Measurements from ENCODE around the gene TMEM181. TPM values are rescaled to one million over a fixed set of nuclear protein-coding genes. Genes with fewer than 3 reads are reported as not detected.
"Not testable (repeated sequence)": the region's sequence is repeated elsewhere in the genome, so short reads cannot be mapped to it uniquely, and the experiment has no call there.

TMEM181 gene
- total RNA-seq, 1 donor from 2014 or later = 37.9 TPM

DNA sequence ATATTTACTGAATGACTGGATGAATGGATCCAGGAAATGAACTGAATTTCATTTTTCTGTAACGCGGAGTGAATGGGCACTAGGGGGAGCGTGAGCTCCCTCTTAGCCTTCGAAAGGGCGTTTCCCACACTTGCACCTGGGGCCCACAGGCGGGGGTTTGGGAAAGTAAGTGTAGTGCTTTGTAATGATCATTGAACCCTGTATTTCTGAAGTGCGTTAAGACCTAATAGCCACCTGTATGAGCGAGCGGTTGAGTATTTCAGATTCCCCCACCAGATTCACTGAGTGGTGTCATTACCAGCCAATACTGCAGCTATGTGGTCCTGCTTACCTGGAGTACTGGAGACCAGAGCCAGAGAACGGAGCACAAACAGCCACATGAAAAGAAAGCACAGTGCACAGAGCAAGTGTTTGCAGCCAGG, 100.5 kb downstream of the TMEM181 start:
- no peak for DNase-seq (ENCODE audit: low spot score)

GRCh38 chr6:158661156-158661685, 101.3 kb downstream of the TMEM181 start:
- DNase-seq (ENCODE audit: low spot score) = no peak

DNA sequence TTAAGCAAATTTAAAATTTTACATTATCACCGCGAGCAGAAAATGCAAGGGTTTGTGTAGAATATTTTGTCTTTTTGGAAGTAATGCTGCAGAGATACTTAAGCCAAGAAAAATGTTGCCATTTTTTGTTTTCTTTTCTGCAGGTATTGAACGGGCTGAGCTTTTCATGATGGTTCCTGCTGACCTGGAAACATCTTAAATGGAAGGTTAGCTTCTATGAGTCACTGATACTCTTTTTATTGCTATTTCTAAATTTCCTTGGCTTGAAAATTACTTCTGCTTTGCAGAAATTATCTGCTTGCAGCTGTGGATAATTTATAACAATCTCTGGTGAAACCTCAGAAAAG, 102.7 kb downstream of the TMEM181 start:
- no peak for DNase-seq (ENCODE audit: low spot score)

DNA sequence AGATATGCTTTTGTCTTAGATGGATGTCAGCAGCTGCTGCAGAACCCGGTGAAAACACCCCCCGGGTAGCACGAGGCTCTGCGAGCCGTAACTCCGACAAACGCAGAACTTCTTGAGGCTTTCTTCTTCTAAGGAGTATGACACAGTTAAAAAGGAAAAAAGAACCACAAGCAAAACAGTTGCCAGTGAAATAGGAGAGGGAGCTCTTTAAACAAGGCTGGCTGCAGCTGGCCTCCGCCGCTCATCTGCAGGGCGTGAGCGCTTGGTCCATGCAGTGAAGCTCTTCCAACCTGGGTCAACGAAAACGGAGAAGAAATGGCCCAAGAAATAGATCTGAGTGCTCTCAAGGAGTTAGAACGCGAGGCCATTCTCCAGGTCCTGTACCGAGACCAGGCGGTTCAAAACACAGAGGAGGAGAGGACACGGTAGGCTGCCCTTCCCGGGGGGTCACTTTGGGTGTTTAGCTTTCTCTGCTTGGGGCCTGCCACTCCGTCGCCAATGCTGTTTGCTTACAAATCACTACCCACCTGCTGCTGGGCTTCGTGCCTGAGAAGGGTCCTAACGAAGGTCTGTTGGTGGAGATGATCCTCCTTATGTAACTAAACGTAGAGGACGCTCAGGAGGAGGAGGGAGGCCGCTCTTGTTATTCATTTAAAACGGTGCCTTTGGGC, 103.2 kb downstream of the TMEM181 start:
- DNase-seq (ENCODE audit: low spot score) = no peak

GRCh38 chr6:158663625-158664165, 103.8 kb downstream of the TMEM181 start:
- DNase-seq (ENCODE audit: low spot score) = no peak

DNA sequence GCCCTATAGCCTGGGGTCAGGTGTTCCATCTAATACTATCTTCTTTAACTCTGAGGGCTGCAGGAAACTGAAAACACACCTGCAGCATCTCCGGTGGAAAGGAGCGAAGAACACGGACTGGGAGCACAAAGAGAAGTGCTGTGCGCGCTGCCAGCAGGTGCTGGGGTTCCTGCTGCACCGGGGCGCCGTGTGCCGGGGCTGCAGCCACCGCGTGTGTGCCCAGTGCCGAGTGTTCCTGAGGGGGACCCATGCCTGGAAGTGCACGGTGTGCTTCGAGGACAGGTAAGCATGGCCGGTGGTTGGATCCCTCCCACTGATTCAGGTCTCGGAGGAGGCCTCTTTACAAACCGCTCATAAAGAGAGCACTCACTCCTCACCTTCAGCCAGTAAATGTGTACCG, 105.4 kb downstream of the TMEM181 start:
- no peak for DNase-seq (ENCODE audit: low spot score)

GRCh38 chr6:158666628-158667359, 106.9 kb downstream of the TMEM181 start:
- no peak for DNase-seq (ENCODE audit: low spot score)

DNA sequence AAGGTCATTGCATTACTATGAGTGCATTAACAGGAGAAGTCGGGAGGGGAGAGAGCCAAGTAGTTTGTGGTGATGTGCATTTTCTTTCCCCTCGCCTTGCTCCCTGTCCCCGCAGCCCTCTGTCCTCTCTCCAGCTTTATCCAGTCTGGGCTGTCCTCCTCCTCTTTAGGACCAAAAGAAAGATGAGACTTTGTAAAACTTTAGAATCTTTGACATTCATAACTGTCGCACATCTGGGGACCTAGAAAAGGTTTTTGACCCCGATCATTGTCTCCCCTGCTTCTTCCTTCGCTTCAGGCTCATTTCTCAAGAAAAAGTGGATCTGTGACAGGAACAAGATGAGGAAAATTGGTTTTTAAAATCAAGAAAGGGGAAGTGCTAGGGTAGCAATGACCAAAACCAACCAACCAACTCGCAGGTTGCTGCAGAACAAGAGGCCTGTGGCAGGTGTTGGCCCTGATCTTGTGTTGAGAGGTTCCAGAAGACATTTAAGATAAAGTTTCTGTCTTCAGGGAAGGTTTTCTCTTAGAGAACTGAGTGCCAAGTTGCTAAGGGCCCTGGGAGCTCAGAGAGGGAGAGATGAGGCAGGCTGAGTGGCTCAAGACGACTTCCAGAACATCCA, 107.6 kb downstream of the TMEM181 start:
- no peak for DNase-seq (ENCODE audit: low spot score)

GRCh38 chr6:158668707-158669103, 108.8 kb downstream of the TMEM181 start:
- no peak for DNase-seq (ENCODE audit: low spot score)

DNA sequence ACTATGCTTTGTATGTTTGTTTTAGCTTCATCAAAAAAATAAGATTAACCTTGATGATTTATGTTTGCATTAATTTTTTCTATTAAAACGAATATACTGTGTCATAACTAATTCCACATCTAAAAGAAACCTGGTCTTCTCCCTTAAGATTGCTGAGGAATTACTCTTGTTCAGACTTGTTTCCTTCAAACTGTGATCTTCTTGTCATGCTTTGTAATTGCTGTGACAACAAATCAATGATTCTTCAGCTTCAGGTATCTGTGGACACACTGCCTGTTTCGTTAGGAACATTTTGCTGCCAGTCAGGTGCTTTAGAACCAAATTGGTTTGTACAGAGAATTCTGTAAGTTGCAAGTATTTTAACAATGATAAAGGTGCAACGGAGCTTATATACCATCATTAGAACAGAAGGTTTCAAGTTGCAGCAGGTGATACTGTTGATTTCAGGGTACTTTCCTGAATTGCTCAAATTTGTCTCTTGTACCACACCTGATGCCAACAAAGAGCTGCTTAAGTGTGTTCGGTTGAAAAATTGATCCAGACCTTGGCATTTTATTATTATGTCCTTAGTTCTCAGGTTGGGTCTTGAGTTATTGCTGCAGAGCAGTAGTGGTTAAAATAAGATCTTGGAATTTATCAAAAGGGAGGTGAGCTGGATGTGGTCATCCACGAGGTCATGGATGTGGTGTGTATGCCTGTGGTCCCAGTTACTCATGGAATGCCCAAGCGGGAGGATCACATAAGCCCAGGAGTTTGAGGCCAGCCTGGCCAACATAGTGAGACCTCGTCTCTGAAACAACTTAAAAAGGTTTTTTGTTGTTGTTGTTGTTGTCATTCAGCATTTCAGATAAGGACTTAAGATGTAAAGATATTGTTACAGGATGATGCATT, 109.5 kb downstream of the TMEM181 start:
- no peak for DNase-seq (ENCODE audit: low spot score)

DNA sequence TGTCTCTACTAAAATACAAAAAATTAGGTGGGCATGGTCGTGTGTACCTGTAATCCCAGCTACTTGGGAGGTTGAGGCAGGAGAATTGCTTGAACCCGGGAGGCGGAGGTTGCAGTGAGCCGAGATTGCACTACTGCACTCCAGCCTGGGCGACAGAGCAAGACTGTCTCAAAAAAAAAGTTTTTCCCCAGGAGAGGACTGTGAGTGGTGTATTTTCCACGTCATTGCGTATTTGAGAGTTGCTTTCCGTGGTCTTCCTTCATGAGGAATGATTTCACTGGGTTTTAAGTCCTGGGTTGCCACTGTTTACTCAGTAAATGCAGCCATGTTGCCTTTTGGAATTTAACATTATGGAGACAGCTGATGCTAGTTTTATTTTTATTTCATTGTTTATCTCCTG, 112.2 kb downstream of the TMEM181 start:
- DNase-seq (ENCODE audit: low spot score) = not testable (repeated sequence)

DNA sequence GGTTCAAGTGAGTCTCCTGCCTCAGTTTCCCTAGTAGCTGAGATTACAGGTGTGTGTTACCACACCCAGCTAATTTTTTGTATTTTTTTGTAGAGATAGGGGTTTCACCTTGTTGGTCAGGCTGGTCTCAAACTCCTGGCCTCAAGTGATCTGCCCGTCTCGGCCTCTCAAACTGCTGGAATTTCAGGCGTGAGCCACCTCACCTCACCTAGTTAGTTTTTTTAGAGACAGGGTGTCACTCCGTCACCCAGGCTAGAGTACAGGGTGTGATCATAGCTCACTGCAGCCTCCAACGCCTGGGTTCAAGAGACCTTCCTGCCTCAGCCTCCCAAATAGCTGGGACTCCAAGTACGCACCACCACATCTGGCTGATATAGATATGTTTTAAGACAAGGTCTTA, 112.8 kb downstream of the TMEM181 start:
- DNase-seq (ENCODE audit: low spot score) = no peak

- no peak for DNase-seq (ENCODE audit: low spot score)
These were observed 114.6 kb downstream of the TMEM181 start for GRCh38 chr6:158674342-158675131.

DNA sequence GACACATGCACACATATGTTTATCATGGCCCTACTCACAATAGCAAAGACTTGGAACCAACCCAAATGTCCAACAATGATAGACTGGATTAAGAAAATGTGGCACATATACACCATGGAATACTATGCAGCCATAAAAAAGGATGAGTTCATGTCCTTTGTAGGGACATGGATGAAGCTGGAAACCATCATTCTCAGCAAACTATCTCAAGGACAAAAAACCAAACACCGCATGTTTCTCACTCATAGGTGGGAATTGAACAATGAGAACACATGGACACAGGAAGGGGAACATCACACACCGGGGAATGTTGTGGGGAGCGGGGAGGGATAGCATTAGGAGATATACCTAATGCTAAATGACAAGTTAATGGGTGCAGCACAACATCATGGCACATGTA, 117.2 kb downstream of the TMEM181 start:
- not testable (repeated sequence) for DNase-seq (ENCODE audit: low spot score)

- no peak for DNase-seq (ENCODE audit: low spot score)
These were observed 118.2 kb downstream of the TMEM181 start for GRCh38 chr6:158677906-158678578.

DNA sequence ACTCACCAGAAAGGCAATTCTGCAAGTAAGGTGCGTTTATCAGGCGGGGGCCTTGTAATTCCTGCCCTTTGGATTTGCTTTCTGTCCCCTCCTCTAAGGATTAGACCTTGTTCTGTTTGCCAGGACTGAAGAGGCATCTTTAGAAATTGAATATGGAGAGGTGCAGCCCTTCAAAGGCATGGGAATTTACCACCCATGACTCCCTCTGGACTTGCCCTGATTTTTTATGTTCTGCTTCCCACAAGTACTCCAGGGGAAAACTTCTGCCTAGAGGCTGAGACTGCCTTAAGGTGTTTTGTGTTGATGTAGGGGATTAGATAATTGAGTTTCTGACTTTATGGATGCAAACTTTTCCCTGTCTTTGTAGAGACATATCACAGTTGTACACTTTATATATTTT, 120.1 kb downstream of the TMEM181 start:
- no peak for DNase-seq (ENCODE audit: low spot score)

GRCh38 chr6:158680481-158680880, 120.6 kb downstream of the TMEM181 start:
- no peak for DNase-seq (ENCODE audit: low spot score)

- DNase-seq (ENCODE audit: low spot score) = no peak
These were observed 124.4 kb downstream of the TMEM181 start for GRCh38 chr6:158684311-158684710.

- no peak for DNase-seq (ENCODE audit: low spot score)
These were observed 124.9 kb downstream of the TMEM181 start for GRCh38 chr6:158684745-158685324.

Data from mucosa of gallbladder (tissue), 1 donor.